ENCODE results near the gene F5.

Gene F5

DNA sequence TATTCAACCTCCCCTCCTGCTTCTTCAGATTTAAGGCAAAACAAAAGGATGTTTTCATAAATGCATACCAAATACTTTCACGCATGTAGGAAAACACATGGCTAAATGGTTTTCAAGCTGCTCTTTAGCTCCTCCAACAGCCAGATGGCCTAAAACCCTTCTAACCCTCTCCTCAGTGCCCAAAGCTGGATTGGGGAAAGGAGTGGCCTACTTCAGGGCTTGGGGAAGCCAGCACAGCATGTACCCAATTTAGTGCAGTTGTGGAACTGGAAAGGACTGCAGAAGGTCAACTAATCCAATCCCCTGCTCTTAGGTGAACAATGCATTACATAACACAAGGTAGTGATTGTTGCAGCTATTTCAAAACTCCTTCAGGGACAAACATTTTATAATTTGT, 9.3 kb downstream of the F5 start:
- DNase-seq = no peak
- intact Hi-C loops (cut with DNase I; ENCODE audit: low total_unique reads) = no loop called here

DNA sequence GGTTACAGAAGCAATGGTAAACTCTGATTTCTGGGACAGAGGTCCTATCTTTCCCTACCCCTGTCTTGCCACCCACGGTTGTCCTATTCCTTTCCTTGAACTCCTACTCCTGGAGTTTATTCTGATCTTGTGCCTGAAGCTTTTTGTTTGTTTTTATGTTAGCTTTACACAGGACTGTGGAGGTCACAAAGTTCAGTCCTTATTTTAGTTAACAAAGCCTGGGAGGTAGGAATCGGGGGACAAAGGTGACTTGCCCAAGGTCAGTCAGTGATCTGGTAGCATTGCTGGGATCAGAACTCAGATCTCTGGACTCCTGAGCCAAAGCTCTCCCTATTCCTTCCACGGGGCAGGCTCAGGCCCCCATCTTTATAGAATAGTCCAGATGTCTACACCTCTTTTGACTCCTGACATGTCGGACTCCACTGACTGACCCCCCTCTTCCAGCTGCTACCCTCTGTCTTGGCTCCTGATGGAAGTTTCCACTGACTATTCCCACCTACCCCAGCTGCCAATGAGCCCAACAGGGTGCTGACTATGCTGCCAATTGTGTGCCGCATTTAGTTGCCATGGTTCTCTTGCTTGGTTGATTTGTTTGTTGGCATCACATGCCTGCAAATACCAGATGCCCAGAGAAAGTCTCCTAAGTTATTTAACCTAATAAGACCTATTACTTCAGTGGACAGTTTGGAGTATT, 9.9 kb downstream of the F5 start:
- TF ChIP-seq, protein P1, sequence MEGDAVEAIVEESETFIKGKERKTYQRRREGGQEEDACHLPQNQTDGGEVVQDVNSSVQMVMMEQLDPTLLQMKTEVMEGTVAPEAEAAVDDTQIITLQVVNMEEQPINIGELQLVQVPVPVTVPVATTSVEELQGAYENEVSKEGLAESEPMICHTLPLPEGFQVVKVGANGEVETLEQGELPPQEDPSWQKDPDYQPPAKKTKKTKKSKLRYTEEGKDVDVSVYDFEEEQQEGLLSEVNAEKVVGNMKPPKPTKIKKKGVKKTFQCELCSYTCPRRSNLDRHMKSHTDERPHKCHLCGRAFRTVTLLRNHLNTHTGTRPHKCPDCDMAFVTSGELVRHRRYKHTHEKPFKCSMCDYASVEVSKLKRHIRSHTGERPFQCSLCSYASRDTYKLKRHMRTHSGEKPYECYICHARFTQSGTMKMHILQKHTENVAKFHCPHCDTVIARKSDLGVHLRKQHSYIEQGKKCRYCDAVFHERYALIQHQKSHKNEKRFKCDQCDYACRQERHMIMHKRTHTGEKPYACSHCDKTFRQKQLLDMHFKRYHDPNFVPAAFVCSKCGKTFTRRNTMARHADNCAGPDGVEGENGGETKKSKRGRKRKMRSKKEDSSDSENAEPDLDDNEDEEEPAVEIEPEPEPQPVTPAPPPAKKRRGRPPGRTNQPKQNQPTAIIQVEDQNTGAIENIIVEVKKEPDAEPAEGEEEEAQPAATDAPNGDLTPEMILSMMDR (IDR thresholded peaks at IDR 0.05) = no peak

More for the DNA sequence above, 9.3 kb downstream of the F5 start:
- TF ChIP-seq, protein P1 (IDR thresholded peaks at IDR 0.05) = no peak
- Histone ChIP-seq H3K4me1 (no peaks in the 10 kb centered on the region), H3K9me3 (no peaks in the 10 kb centered on the region), H3K4me3 (no peak overlapping the region), H3K27ac (no peak overlapping the region), H3K36me3 (no peaks in the 10 kb centered on the region), H3K27me3 (peaks cover 0 to 6% of the 10 kb centered on the region in 2 donors)

DNA sequence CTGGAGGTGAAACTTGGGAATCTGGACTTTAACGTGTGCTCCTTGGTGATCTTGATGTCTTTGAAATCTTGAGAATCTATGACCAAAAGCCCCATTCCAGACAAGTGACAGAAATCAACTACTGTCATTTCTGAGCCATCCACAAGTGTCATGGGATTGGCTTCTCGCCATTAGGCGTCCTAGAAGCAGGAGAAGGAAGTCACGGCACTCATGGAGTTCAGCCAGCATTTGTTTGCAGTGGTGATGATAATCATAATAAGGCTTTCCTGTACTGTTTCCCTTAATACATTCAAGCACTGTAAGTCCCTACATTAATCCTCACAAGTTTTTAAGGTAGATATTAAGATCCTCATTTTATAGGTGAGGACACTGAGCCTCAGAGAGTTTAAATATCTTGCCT, 11.9 kb downstream of the F5 start:
- intact Hi-C loops (cut with DNase I; ENCODE audit: low total_unique reads) = no loop called here
- no peaks in the 10 kb centered on the region for H3K4me1 ChIP-seq
- H3K9me3 ChIP-seq = no peaks in the 10 kb centered on the region
- TF ChIP-seq, protein P1 (IDR thresholded peaks at IDR 0.05) = no peak
- H3K36me3 ChIP-seq = no peaks in the 10 kb centered on the region
- H3K27ac ChIP-seq = no peak overlapping the region
- DNase-seq = no peak
- no peaks in the 10 kb centered on the region for H3K27me3 ChIP-seq
- no peak overlapping the region for H3K4me3 ChIP-seq

More for the DNA sequence above, 9.9 kb downstream of the F5 start:
- no peak for DNase-seq
- H3K4me3 ChIP-seq = no peak overlapping the region
- no peaks in the 10 kb centered on the region for H3K4me1 ChIP-seq
- intact Hi-C loops (cut with DNase I; ENCODE audit: low total_unique reads) = no loop called here
- H3K27ac ChIP-seq = no peak overlapping the region
- H3K36me3 ChIP-seq = no peaks in the 10 kb centered on the region
- H3K27me3 ChIP-seq = peaks cover 0 to 4% of the 10 kb centered on the region in 2 donors
- no peaks in the 10 kb centered on the region for H3K9me3 ChIP-seq

DNA sequence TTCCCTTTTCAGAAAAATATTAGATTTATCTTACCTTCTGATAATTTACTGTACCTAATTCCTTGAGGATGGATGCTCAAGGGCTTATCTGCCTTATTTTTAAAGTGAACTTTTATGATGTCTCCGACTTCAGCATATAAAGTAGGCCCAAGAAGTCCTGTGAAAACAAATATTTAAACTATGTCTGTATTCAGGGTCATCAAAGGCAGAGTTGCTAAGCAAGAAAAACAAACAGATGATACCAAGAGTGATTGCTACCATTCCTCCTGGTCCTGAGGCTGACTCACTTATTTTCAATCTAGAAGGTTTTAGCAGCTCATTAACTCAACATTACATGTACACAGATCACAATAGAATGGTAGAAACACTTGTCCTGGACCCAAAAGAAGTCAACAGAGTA, 14.1 kb downstream of the F5 start:
- Histone ChIP-seq H3K27ac (no peak overlapping the region), H3K4me3 (no peak overlapping the region), H3K27me3 (no peaks in the 10 kb centered on the region), H3K4me1 (no peaks in the 10 kb centered on the region), H3K36me3 (no peaks in the 10 kb centered on the region), H3K9me3 (no peaks in the 10 kb centered on the region)
- no peak for DNase-seq
- intact Hi-C loops (cut with DNase I; ENCODE audit: low total_unique reads) = no loop called here
- TF ChIP-seq, protein P1 (IDR thresholded peaks at IDR 0.05) = no peak

DNA sequence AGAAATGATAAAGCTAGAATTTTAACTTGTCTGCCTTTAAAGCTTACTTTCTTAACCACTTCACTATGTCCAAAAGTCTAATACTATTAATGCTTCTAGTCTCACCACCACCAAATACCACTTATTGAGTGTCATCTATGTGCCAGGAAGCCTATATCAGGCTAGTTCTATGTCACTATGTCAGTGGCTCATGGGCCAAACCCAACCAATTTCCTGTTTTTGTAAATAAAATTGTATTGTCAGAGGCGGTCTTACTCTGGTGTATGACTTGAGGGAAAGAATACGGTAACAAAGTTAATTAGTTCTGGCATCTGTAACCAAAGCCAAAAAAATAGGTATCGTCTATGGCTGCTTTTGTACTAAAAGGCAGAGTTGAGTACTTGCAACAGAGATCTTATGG, 14.8 kb downstream of the F5 start:
- intact Hi-C loops (cut with DNase I; ENCODE audit: low total_unique reads) = no loop called here
- Histone ChIP-seq H3K27ac (no peak overlapping the region), H3K9me3 (no peaks in the 10 kb centered on the region), H3K27me3 (no peaks in the 10 kb centered on the region), H3K4me3 (no peak overlapping the region), H3K4me1 (no peaks in the 10 kb centered on the region), H3K36me3 (no peaks in the 10 kb centered on the region)
- DNase-seq = no peak
- TF ChIP-seq, protein P1 (IDR thresholded peaks at IDR 0.05) = no peak

DNA sequence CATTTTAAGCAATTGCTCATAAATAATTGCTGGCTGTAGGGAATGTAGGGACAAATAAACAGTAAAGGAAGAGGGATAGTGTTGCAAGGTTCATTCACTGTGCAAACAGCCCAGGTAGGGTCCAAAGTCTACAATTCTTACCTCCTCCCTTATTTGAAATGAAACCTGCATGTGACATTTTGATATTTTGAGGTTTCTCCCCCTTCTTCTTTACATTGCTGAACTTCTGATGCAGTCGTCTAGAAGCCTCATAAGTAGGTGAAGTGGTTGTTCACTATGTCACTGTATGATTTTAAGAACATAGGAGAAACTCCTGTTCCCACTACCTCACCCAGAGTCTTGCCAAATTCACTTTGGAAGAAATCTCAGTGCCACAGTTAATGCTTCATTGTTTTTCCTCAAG, 16.1 kb downstream of the F5 start:
- Histone ChIP-seq H3K9me3 (no peaks in the 10 kb centered on the region), H3K27me3 (no peaks in the 10 kb centered on the region), H3K4me3 (no peak overlapping the region), H3K4me1 (no peaks in the 10 kb centered on the region), H3K27ac (no peak overlapping the region), H3K36me3 (no peaks in the 10 kb centered on the region)
- intact Hi-C loops (cut with DNase I; ENCODE audit: low total_unique reads) = no loop called here
- TF ChIP-seq, protein P1 (IDR thresholded peaks at IDR 0.05) = no peak
- no peak for DNase-seq

Measured in tibial artery (tissue), 4 donors.